Omental fat pad (tissue), 4 donors: ENCODE measurements around the gene ACP3. TPM values are rescaled to one million over a fixed set of nuclear protein-coding genes. Genes with fewer than 3 reads are reported as not detected.
"Not testable (repeated sequence)": the region's sequence is repeated elsewhere in the genome, so short reads cannot be mapped to it uniquely, and the experiment has no call there.

Experiments
- ATAC-seq: fragments of 150-250 bp; one replicate; pipeline ENCODE4 v1.9.1; 2016; ENCODE audit warnings: mild to moderate bottlenecking, moderate library complexity; ENCODE audit not compliant: low FRiP score
- DNase-seq: peaks from one replicate; pipeline ENCODE4 v3.0.0-alpha.2; 2019; ENCODE audit warnings: low spot score
- total RNA-seq, 4 donors: library from RNA; depleted of rRNA; stranded (reverse); fragments of >200 nt; gene quantifications; one replicate each; pipeline ENCODE4 v1.1.0, GENCODE V29; 2016
- TF ChIP-seq, protein P1 (sequence below), 3 donors: fragments of 450-650 bp; IDR thresholded peaks; one replicate each; pipeline ENCODE4 v1.5.1; 2016 to 2017; ENCODE audit warnings: antibody characterized with exemption in 3 of 3, mild to moderate bottlenecking in 3 of 3, moderate library complexity in 2 of 3

Gene ACP3
- total RNA-seq, 4 donors from 2014 or later = 2.0 to 4.6 (median 4.2) TPM

DNA sequence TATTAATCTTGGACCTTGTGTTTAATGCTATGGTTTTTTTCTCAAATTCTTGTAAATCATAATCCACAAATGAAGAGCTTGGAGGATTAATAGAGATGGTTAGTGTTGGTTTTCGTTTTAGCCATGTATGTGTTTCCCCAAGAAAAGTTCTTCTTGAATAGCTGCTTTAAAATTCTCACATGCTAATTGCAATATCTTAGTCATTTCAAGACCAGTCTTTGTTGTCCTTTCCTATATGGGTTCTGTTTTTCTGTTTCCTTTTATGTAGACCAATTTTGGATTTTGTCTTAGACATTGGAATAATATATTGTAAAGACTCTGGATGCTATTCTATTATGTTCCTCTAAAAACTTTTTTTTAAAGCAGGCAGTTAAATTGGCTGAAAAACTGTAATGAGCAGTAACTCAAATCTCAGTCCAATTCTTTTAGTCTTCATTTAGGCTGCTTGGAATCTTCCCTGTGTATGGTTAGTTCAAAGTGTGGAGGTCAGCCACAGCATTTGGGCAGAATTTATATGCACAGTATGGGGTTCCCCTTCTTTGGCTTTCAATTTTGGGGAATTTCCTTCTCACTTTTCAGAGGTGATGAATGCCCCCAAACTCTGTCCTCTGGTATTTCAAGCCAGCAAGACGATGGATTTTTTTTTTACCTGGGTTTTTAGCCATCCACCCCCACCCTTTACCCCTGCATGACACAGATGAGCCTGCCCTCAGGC lies 61.0 kb downstream of the ACP3 start:
- ATAC-seq = no peak
- TF ChIP-seq, protein P1, sequence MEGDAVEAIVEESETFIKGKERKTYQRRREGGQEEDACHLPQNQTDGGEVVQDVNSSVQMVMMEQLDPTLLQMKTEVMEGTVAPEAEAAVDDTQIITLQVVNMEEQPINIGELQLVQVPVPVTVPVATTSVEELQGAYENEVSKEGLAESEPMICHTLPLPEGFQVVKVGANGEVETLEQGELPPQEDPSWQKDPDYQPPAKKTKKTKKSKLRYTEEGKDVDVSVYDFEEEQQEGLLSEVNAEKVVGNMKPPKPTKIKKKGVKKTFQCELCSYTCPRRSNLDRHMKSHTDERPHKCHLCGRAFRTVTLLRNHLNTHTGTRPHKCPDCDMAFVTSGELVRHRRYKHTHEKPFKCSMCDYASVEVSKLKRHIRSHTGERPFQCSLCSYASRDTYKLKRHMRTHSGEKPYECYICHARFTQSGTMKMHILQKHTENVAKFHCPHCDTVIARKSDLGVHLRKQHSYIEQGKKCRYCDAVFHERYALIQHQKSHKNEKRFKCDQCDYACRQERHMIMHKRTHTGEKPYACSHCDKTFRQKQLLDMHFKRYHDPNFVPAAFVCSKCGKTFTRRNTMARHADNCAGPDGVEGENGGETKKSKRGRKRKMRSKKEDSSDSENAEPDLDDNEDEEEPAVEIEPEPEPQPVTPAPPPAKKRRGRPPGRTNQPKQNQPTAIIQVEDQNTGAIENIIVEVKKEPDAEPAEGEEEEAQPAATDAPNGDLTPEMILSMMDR (IDR thresholded peaks at IDR 0.05) = no peak

DNA sequence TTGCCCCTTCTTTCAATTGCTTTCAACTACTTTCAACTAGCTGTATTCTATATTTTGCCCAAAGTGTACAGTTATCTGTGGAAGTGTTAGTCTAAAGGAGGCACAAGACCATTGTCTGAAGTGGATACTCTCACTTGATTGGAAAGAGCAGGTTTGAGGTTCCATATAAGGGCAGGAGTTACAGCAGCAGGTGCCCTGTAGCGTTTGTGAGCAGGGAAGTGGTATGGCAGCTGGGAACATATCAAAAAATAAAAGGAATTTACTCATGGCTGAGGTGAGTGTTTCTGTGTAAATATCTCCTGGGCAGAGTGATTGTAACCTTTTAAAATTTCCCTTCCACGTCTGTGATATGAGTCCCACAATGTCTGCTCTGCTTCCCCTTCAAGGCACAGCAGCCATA lies 61.6 kb downstream of the ACP3 start:
- TF ChIP-seq, protein P1 (IDR thresholded peaks at IDR 0.05) = no peak
- ATAC-seq = no peak
- DNase-seq = no peak

More for the DNA sequence above, 61.0 kb downstream of the ACP3 start:
- no peak for DNase-seq

DNA sequence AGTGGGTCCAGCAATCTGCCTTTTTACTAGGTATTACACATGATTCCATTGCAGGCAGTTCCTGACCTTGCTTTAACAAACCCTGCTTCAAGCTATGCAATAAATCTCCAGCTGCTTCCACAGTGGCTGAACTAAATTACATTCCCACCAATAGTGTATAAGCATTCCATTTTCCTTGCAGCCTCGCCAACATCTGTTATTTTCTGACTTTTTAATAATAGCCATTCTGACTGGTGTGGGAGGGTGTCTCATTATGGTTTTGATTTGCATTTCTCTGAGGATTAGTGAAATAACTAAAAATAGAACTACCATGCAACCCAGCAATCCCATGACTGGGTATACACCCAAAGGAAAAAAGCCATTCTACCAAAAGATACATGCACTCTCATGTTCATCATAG lies 63.7 kb downstream of the ACP3 start:
- TF ChIP-seq, protein P1 (IDR thresholded peaks at IDR 0.05) = no peak
- DNase-seq = no peak
- no peak for ATAC-seq

DNA sequence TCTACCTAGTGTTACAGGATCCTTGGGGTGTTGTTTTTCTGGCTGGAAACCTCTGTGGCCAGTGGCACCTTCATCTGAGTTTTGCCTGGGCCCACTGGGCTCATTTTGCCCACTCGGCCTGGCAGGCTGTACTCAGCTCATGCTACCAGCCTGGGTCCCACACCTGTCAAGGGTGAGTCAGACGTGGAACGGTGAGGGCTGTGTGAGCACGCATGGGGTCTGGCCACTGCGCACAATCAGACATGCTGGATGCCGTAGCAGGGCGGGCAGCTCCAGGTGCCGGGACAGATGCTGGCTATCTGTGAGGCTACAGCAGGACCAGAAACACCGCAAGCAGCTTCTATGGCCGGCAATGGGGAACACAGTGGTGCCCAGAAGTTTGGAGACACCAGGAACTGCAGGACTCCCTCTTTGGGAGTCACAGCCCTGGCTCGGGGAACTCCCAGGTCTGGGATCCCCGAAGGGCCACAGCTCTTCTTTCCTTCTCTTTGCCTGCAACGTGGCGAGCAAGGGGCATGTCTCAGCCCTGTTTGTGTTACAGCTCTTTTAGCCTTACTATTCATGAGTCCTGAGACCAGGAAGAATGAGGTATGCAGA lies 64.2 kb downstream of the ACP3 start:
- ATAC-seq = no peak
- no peak for DNase-seq
- TF ChIP-seq, protein P1 (IDR thresholded peaks at IDR 0.05) = no peak

DNA sequence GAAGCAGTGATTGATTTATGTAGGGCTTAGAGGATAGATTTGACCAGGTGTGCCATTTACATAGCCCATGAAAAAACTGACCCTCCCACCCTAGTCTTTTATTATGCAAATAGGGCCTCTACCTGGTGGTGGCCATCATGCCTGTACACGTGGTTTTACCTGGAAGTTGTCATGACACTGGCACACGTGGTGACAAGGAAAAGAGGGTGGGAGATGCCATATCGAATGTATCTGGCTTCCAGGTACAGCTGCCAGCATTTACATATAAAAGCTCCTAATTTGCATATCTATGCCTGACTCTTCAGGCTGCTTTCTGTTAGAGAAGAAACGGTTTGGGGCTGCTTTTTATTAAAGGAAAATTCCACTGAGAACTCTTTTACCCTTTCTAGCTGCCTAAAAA lies 65.1 kb downstream of the ACP3 start:
- no peak for ATAC-seq
- TF ChIP-seq, protein P1 (IDR thresholded peaks at IDR 0.05) = no peak
- no peak for DNase-seq

DNA sequence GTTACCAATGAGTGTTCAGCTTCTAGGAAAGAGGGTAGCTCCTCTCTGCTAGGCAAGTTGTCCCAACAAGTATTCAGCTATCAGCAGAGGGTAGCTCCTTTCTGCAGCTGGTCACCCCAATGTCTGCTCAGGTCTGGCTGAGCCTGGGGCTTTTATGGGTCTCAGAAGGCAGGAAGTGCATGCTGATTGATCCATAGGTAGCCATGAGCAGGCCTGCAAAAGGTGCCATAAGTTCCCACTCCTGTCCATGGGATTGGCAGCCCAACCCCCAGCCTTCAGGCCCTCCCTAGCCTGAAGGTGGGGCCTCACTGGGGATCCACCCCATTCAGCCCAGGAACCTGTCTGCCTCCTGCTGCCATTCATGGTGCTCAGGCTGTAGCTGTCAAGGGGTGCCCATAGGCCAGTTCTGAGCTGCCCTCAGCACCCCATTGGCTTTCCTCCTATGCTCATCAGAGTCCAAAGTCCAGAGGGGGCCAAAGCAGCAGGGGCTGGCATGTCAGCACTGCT lies 65.5 kb downstream of the ACP3 start:
- ATAC-seq (no peak), DNase-seq (no peak)
- TF ChIP-seq, protein P1 (IDR thresholded peaks at IDR 0.05) = no peak

DNA sequence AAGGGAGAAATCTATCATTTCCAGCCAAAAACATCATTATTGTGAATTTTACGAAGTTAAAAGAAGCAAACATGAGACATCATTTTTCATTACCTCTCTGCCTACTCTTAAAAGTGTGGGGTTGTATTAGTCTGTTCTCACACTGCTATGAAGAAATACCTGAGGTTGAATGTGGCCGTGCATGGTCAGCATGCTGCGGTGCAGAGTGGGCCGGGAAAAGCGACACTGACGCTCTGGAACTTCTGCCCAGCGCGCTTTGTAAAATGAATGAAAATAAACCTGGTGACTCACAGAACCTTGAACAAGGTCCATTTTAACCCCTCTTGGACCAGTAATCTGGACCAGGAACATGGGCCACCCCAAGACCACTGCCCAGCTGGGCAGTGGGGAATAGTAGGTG lies 69.1 kb downstream of the ACP3 start:
- ATAC-seq (no peak), DNase-seq (no peak)
- TF ChIP-seq, protein P1 (IDR thresholded peaks at IDR 0.05) = no peak

DNA sequence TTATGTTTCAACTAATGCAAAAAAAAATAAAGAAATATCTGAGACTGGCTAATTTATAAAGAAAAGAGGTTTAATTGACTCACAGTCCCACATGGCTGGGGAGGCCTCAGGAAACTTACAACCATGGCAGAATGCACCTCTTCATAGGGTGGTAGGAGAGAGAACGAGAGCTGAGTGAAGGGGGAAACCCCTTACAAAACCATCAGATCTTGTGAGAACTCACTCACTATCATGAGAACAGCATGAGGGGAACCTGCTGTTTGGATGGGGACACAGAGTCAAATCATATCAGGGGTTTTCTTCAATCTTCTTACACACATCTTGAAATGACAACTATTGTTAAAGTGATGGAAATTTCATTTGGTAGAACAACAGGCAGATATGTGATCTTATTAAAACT lies 75.5 kb downstream of the ACP3 start:
- not testable (repeated sequence) for DNase-seq, ATAC-seq
